Dendritic cell treated with granulocyte-macrophage colony-stimulating factor and Interleukin-4, amounts not matched to agents 40 ng/mL and 50 ng/mL, for 4 days (primary cell): ENCODE results near the gene LRBA.
"Not testable (repeated sequence)": the region's sequence is repeated elsewhere in the genome, so short reads cannot be mapped to it uniquely, and the experiment has no call there.

Source experiments
- H3K27ac Mint-ChIP-seq: one replicate; pipeline ENCODE4 v1.8.0; 2022; ENCODE audit warnings: mild to moderate bottlenecking, mixed read lengths
- H3K27me3 Mint-ChIP-seq: one replicate; pipeline ENCODE4 v1.8.0; 2022; ENCODE audit warnings: mild to moderate bottlenecking, mixed read lengths
- H3K36me3 Mint-ChIP-seq: one replicate; pipeline ENCODE4 v1.8.0; 2022; ENCODE audit warnings: low read depth, mixed read lengths
- H3K4me1 Mint-ChIP-seq: one replicate; pipeline ENCODE4 v1.8.0; 2022; ENCODE audit warnings: low read depth, mixed read lengths
- H3K4me3 Mint-ChIP-seq: one replicate; pipeline ENCODE4 v1.8.0; 2022; ENCODE audit warnings: mild to moderate bottlenecking, moderate library complexity, mixed read lengths
- H3K9me3 Mint-ChIP-seq: one replicate; pipeline ENCODE4 v1.8.0; 2022; ENCODE audit warnings: mixed read lengths
- intact Hi-C: fragments of 100-400 bp; cut with micrococcal nuclease; formaldehyde crosslinking; loops from one replicate; pipeline ENCODE4 v1.15.0; 2022

The LRBA gene

GRCh38 chr4:151014521-151015458 is at the start of gene LRBA:
LRBA (minus strand) TSS chr4:151015284; CDS start chr4:151014642, 642 bp downstream.
- Mint-ChIP-seq H3K4me1 (peaks cover 24% of the 10 kb centered on the region), H3K27me3 (peaks cover 5% of the 10 kb centered on the region), H3K9me3 (no peaks in the 10 kb centered on the region), H3K4me3 (peak within 1 kb of the TSS; percentile 100), H3K36me3 (peaks cover 15% of the 10 kb centered on the region), H3K27ac (peak within 1 kb of the TSS; percentile 92)
- intact Hi-C loops: loop anchor here (5.0 kb wide), 1 partner anchor 83 kb away; the partner anchor contains the start of gene RPS3A

- H3K27ac Mint-ChIP-seq, H3K4me3 Mint-ChIP-seq, H3K36me3 Mint-ChIP-seq, H3K4me1 Mint-ChIP-seq, H3K27me3 Mint-ChIP-seq, H3K9me3 Mint-ChIP-seq, intact Hi-C loops: not testable (repeated sequence)
These were observed 48.1 kb upstream of the LRBA start for GRCh38 chr4:151063143-151063542.

- no peaks in the 10 kb centered on the region for H3K36me3 Mint-ChIP-seq
- H3K4me1 Mint-ChIP-seq: no peaks in the 10 kb centered on the region
- H3K4me3 Mint-ChIP-seq: no peak overlapping the region
- H3K9me3 Mint-ChIP-seq: no peaks in the 10 kb centered on the region
- intact Hi-C loops: no loop called here
- H3K27ac Mint-ChIP-seq: no peak overlapping the region
- H3K27me3 Mint-ChIP-seq: no peaks in the 10 kb centered on the region
These were observed 40.5 kb upstream of the LRBA start for GRCh38 chr4:151055539-151055938.

- Mint-ChIP-seq H3K36me3 (no peaks in the 10 kb centered on the region), H3K27ac (no peak overlapping the region), H3K4me3 (no peak overlapping the region), H3K4me1 (no peaks in the 10 kb centered on the region), H3K27me3 (no peaks in the 10 kb centered on the region), H3K9me3 (no peaks in the 10 kb centered on the region)
- intact Hi-C loops: no loop called here
These were observed 37.7 kb upstream of the LRBA start for GRCh38 chr4:151052785-151053184.

- H3K4me3 Mint-ChIP-seq: no peak overlapping the region
- intact Hi-C loops: no loop called here
- H3K36me3 Mint-ChIP-seq: no peaks in the 10 kb centered on the region
These were observed 34.4 kb upstream of the LRBA start for GRCh38 chr4:151049430-151049884.

GRCh38 chr4:151048913-151049312 is 33.8 kb upstream of the LRBA start:
- no peak overlapping the region for H3K4me3 Mint-ChIP-seq
- no peaks in the 10 kb centered on the region for H3K27me3 Mint-ChIP-seq
- H3K4me1 Mint-ChIP-seq: no peaks in the 10 kb centered on the region
- H3K27ac Mint-ChIP-seq: no peak overlapping the region
- H3K9me3 Mint-ChIP-seq: no peaks in the 10 kb centered on the region
- H3K36me3 Mint-ChIP-seq: no peaks in the 10 kb centered on the region
- intact Hi-C loops: no loop called here

More at GRCh38 chr4:151049430-151049884, 34.4 kb upstream of the LRBA start:
- Mint-ChIP-seq H3K9me3 (no peaks in the 10 kb centered on the region), H3K27ac (no peak overlapping the region), H3K27me3 (no peaks in the 10 kb centered on the region), H3K4me1 (no peaks in the 10 kb centered on the region)

- Mint-ChIP-seq H3K27ac (no peak overlapping the region), H3K9me3 (no peaks in the 10 kb centered on the region), H3K27me3 (no peaks in the 10 kb centered on the region), H3K36me3 (no peaks in the 10 kb centered on the region), H3K4me1 (no peaks in the 10 kb centered on the region), H3K4me3 (no peak overlapping the region)
- intact Hi-C loops: no loop called here
These were observed 31.5 kb upstream of the LRBA start for GRCh38 chr4:151046609-151047008.

- no peaks in the 10 kb centered on the region for H3K4me1 Mint-ChIP-seq
- no peaks in the 10 kb centered on the region for H3K36me3 Mint-ChIP-seq
- no peaks in the 10 kb centered on the region for H3K27me3 Mint-ChIP-seq
- no peaks in the 10 kb centered on the region for H3K9me3 Mint-ChIP-seq
- intact Hi-C loops: no loop called here
- no peak overlapping the region for H3K27ac Mint-ChIP-seq
- no peak overlapping the region for H3K4me3 Mint-ChIP-seq
These were observed 30.8 kb upstream of the LRBA start for GRCh38 chr4:151045907-151046306.

GRCh38 chr4:151043803-151044515 is 28.9 kb upstream of the LRBA start:
- Mint-ChIP-seq H3K4me1 (no peaks in the 10 kb centered on the region), H3K36me3 (no peaks in the 10 kb centered on the region), H3K9me3 (no peaks in the 10 kb centered on the region), H3K27me3 (no peaks in the 10 kb centered on the region), H3K27ac (no peak overlapping the region), H3K4me3 (no peak overlapping the region)
- intact Hi-C loops: no loop called here

GRCh38 chr4:151039733-151040132 is 24.6 kb upstream of the LRBA start:
- intact Hi-C loops: no loop called here
- Mint-ChIP-seq H3K4me1 (peaks cover 5% of the 10 kb centered on the region), H3K4me3 (no peak overlapping the region), H3K36me3 (no peaks in the 10 kb centered on the region), H3K27me3 (peaks cover 3% of the 10 kb centered on the region), H3K9me3 (no peaks in the 10 kb centered on the region), H3K27ac (no peak overlapping the region)

- Mint-ChIP-seq H3K9me3 (no peaks in the 10 kb centered on the region), H3K36me3 (no peaks in the 10 kb centered on the region), H3K4me3 (no peak overlapping the region), H3K4me1 (peaks cover 5% of the 10 kb centered on the region), H3K27me3 (peaks cover 3% of the 10 kb centered on the region), H3K27ac (no peak overlapping the region)
- intact Hi-C loops: no loop called here
These were observed 23.5 kb upstream of the LRBA start for GRCh38 chr4:151038452-151039157.

GRCh38 chr4:151035911-151036310 is 20.8 kb upstream of the LRBA start:
- no peak overlapping the region for H3K4me3 Mint-ChIP-seq
- no peak overlapping the region for H3K27ac Mint-ChIP-seq

GRCh38 chr4:151035328-151035727 is 20.2 kb upstream of the LRBA start:
- no peaks in the 10 kb centered on the region for H3K9me3 Mint-ChIP-seq
- H3K4me3 Mint-ChIP-seq: no peak overlapping the region
- H3K27me3 Mint-ChIP-seq: peaks cover 3% of the 10 kb centered on the region
- H3K4me1 Mint-ChIP-seq: peaks cover 20% of the 10 kb centered on the region
- no peak overlapping the region for H3K27ac Mint-ChIP-seq
- intact Hi-C loops: no loop called here
- H3K36me3 Mint-ChIP-seq: no peaks in the 10 kb centered on the region

More at GRCh38 chr4:151035911-151036310, 20.8 kb upstream of the LRBA start:
- intact Hi-C loops: no loop called here
- Mint-ChIP-seq H3K27me3 (peaks cover 3% of the 10 kb centered on the region), H3K36me3 (no peaks in the 10 kb centered on the region), H3K4me1 (peaks cover 20% of the 10 kb centered on the region), H3K9me3 (no peaks in the 10 kb centered on the region)

GRCh38 chr4:151034829-151035228 is 19.7 kb upstream of the LRBA start:
- H3K27ac Mint-ChIP-seq: no peak overlapping the region
- H3K4me1 Mint-ChIP-seq: peaks cover 20% of the 10 kb centered on the region
- peaks cover 3% of the 10 kb centered on the region for H3K27me3 Mint-ChIP-seq
- intact Hi-C loops: no loop called here
- H3K36me3 Mint-ChIP-seq: no peaks in the 10 kb centered on the region
- H3K4me3 Mint-ChIP-seq: no peak overlapping the region
- no peaks in the 10 kb centered on the region for H3K9me3 Mint-ChIP-seq
